ENCODE data around the gene RAB30. TPM values are rescaled to one million over a fixed set of nuclear protein-coding genes. Genes with fewer than 3 reads are reported as not detected.

RAB30 gene
- total RNA-seq, 1 experiment from 2014 or later: 6.2 TPM

- H3K4me1 Mint-ChIP-seq: no peaks in the 10 kb centered on the region
- no peaks in the 10 kb centered on the region for H3K36me3 Mint-ChIP-seq
- POLR2A ChIA-PET: no interaction called here
- DNase-seq (ENCODE audit: low spot score) (no peak), ATAC-seq (no peak)
- peak; percentile 74 for TF ChIP-seq GABPB1 (CRISPR knock-in tag; IDR thresholded peaks at IDR 0.05)
- TF ChIP-seq ESRRA (CRISPR knock-in tag; IDR thresholded peaks at IDR 0.05; ENCODE audit: borderline replicate concordance): no peak
- no peak for TF ChIP-seq ZNF532 (CRISPR knock-in tag; IDR thresholded peaks at IDR 0.05; ENCODE audit: borderline replicate concordance)
- TF ChIP-seq ZNF671 (CRISPR knock-in tag; IDR thresholded peaks at IDR 0.05): no peak
- no peak for TF ChIP-seq MYBL2 (CRISPR knock-in tag; IDR thresholded peaks at IDR 0.05)
- TF ChIP-seq MAX (CRISPR knock-in tag; IDR thresholded peaks at IDR 0.05): no peak
- CTCF ChIA-PET: interaction anchor here (1.0 kb wide), 1 partner anchor 11 kb away, joined by 4 read pairs; no protein-coding TSS in a partner anchor
- no peak overlapping the region for H3K4me3 Mint-ChIP-seq
- peaks cover 4% of the 10 kb centered on the region for H3K9me3 Mint-ChIP-seq
- no peak overlapping the region for H3K27ac Mint-ChIP-seq
- no peaks in the 10 kb centered on the region for H3K27me3 Mint-ChIP-seq (ENCODE audit: low read depth)
Measured at GRCh38 chr11:83092488-83093384, 21.0 kb upstream of the RAB30 start.

- H3K36me3 Mint-ChIP-seq: no peaks in the 10 kb centered on the region
- H3K27me3 Mint-ChIP-seq (ENCODE audit: low read depth): no peaks in the 10 kb centered on the region
- POLR2A ChIA-PET: interaction anchor here (0.6 to 1.3 kb wide), 2 partner anchors 14 to 91 kb away, joined by 4 read pairs; no protein-coding TSS in a partner anchor
- no peak for TF ChIP-seq ETV6 (CRISPR knock-in tag; IDR thresholded peaks at IDR 0.05)
- TF ChIP-seq HMGXB4 (CRISPR knock-in tag; IDR thresholded peaks at IDR 0.05): no peak
- no peak for TF ChIP-seq ZNF532 (CRISPR knock-in tag; IDR thresholded peaks at IDR 0.05; ENCODE audit: borderline replicate concordance)
- TF ChIP-seq MAX (CRISPR knock-in tag; IDR thresholded peaks at IDR 0.05): no peak
- no peak for TF ChIP-seq GTF2I (CRISPR knock-in tag; conservative IDR thresholded peaks at IDR 0.05)
- no peak for TF ChIP-seq RORB (CRISPR knock-in tag; IDR thresholded peaks at IDR 0.05)
- no peak for TF ChIP-seq NFATC4 (CRISPR knock-in tag; IDR thresholded peaks at IDR 0.05)
- no peak for TF ChIP-seq ZNF138 (CRISPR knock-in tag; conservative IDR thresholded peaks at IDR 0.05)
- no peak for TF ChIP-seq FOXK1 (CRISPR knock-in tag; IDR thresholded peaks at IDR 0.05)
- TF ChIP-seq MLX (CRISPR knock-in tag; IDR thresholded peaks at IDR 0.05): no peak
- TF ChIP-seq IRF2 (CRISPR knock-in tag; IDR thresholded peaks at IDR 0.05; ENCODE audit: borderline replicate concordance, low read depth): no peak
- TF ChIP-seq NR3C1 (CRISPR knock-in tag; conservative IDR thresholded peaks at IDR 0.05; ENCODE audit: low read depth): no peak
- DNase-seq (ENCODE audit: low spot score): no peak
- CTCF ChIA-PET: interaction anchor here (0.7 kb wide), 2 partner anchors 32 to 221 kb away, joined by 3 to 6 read pairs; no protein-coding TSS in a partner anchor
- no peak overlapping the region for H3K27ac Mint-ChIP-seq
- H3K4me1 Mint-ChIP-seq: no peaks in the 10 kb centered on the region
- no peak overlapping the region for H3K4me3 Mint-ChIP-seq
- peak; percentile 68 for ATAC-seq
- H3K9me3 Mint-ChIP-seq: no peaks in the 10 kb centered on the region
Measured at GRCh38 chr11:83088965-83089364, 17.3 kb upstream of the RAB30 start.

All from WTC11 (cell line).